ENCODE measurements around the gene PTTG1IP2.

The PTTG1IP2 gene

GRCh38 chr7:90465816-90466215 is 3.6 kb upstream of the PTTG1IP2 start:
- Histone ChIP-seq H3K36me3 (replicated peaks; ENCODE audit: low read depth, low read length) (no peaks in the 10 kb centered on the region), H3K4me3 (ENCODE audit: low read length) (no peak overlapping the region), H3K9ac (ENCODE audit: low read length) (no peak overlapping the region), H3K27ac (ENCODE audit: low read length) (no peak overlapping the region), H2AFZ (ENCODE audit: low read depth, low read length) (no peak overlapping the region), H3K27me3 (ENCODE audit: low read depth, low read length) (no peaks in the 10 kb centered on the region), H3K79me2 (ENCODE audit: low read length) (no peaks in the 10 kb centered on the region), H4K20me1 (ENCODE audit: insufficient read depth, low read length) (no peaks in the 10 kb centered on the region), H3K9me3 (ENCODE audit: insufficient read depth, low read length) (0 out of 2 replicates have a peak, but pooled peaks cover 4% of the 10 kb centered on the region), H3K4me1 (ENCODE audit: low read length) (0 out of 2 replicates have a peak, but pooled peaks cover 2% of the 10 kb centered on the region), H3K4me2 (ENCODE audit: low read length) (no peak overlapping the region)
- TF ChIP-seq CTCF (IDR thresholded peaks at IDR 0.05; ENCODE audit: low read depth, low read length) (no peak), EZH2phosphoT487 (IDR thresholded peaks at IDR 0.05; ENCODE audit: low read depth) (no peak)

DNA sequence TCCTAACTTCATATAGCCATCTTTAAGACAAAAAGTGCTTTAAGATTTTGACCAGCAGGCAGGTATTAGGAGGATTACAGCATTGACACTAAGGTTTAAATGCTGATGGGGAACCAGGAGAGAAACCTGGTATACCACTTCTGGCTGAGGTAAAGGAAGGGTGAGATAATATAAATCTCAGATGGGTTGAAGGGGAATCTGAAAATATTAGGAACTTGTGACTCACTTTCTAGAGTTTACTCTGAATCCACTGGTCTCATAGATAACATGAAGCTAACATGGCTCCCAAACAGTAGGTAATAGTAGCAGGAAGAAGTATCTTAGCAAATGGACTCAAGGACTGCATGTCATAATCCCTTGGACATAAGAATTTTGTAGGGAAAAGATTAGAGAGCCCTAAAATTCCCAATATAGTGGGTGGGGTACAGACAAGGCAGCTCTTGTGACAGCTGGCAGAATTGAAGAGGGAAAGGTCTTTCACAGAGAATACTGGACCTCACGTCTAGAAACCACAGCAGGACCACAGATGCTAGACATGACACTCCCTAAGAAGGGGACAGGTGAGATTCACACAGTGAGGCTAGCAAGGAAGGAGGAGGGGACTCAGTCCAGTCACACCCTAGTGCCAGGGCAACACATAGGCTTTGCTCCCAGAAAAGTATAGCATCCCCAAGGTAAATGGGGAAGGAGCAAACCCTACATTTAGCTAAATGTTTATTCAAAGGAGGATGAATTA is 3.5 kb downstream of the PTTG1IP2 start:
- TF ChIP-seq CTCF (IDR thresholded peaks at IDR 0.05; ENCODE audit: low read depth, low read length) (no peak), EZH2phosphoT487 (IDR thresholded peaks at IDR 0.05; ENCODE audit: low read depth) (no peak)
- Histone ChIP-seq H3K27ac (ENCODE audit: low read length) (no peak overlapping the region), H3K4me2 (ENCODE audit: low read length) (no peak overlapping the region), H3K36me3 (replicated peaks; ENCODE audit: low read depth, low read length) (no peaks in the 10 kb centered on the region), H4K20me1 (ENCODE audit: insufficient read depth, low read length) (no peaks in the 10 kb centered on the region), H3K9me3 (ENCODE audit: insufficient read depth, low read length) (no peaks in the 10 kb centered on the region), H3K79me2 (ENCODE audit: low read length) (no peaks in the 10 kb centered on the region), H2AFZ (ENCODE audit: low read depth, low read length) (no peak overlapping the region), H3K4me3 (ENCODE audit: low read length) (no peak overlapping the region), H3K27me3 (ENCODE audit: low read depth, low read length) (no peaks in the 10 kb centered on the region), H3K9ac (ENCODE audit: low read length) (no peak overlapping the region), H3K4me1 (ENCODE audit: low read length) (no peaks in the 10 kb centered on the region)

DNA sequence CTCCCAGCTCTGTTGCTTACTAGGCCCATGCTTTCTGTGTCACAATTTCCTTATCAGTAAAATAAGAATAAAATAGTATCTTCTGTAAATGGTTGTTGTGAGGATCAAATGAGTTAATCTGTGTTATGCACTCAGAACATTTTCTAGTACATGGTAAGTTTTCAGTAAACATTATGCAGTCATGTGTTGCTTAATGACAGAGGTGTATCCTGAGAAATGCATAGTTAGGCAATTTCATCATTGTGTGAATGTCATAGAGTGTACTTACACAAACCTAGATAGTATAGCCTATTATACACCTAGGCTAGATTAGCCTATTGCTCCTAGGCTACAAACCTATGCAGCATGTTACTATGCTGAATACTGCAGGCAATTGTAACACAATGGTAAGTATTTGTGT is 4.4 kb downstream of the PTTG1IP2 start:
- Histone ChIP-seq H3K4me1 (ENCODE audit: low read length) (no peaks in the 10 kb centered on the region), H3K9me3 (ENCODE audit: insufficient read depth, low read length) (no peaks in the 10 kb centered on the region), H3K36me3 (replicated peaks; ENCODE audit: low read depth, low read length) (no peaks in the 10 kb centered on the region), H3K4me3 (ENCODE audit: low read length) (no peak overlapping the region), H4K20me1 (ENCODE audit: insufficient read depth, low read length) (no peaks in the 10 kb centered on the region), H3K79me2 (ENCODE audit: low read length) (no peaks in the 10 kb centered on the region), H3K27ac (ENCODE audit: low read length) (no peak overlapping the region), H2AFZ (ENCODE audit: low read depth, low read length) (no peak overlapping the region), H3K9ac (ENCODE audit: low read length) (no peak overlapping the region), H3K4me2 (ENCODE audit: low read length) (no peak overlapping the region), H3K27me3 (ENCODE audit: low read depth, low read length) (no peaks in the 10 kb centered on the region)
- TF ChIP-seq EZH2phosphoT487 (IDR thresholded peaks at IDR 0.05; ENCODE audit: low read depth): no peak
- no peak for TF ChIP-seq CTCF (IDR thresholded peaks at IDR 0.05; ENCODE audit: low read depth, low read length)

GRCh38 chr7:90474284-90475210 is 5.1 kb downstream of the PTTG1IP2 start:
- no peak overlapping the region for H3K9ac ChIP-seq (ENCODE audit: low read length)
- H3K79me2 ChIP-seq (ENCODE audit: low read length): no peaks in the 10 kb centered on the region
- no peaks in the 10 kb centered on the region for H3K4me1 ChIP-seq (ENCODE audit: low read length)
- H3K4me2 ChIP-seq (ENCODE audit: low read length): no peak overlapping the region
- no peak for TF ChIP-seq EZH2phosphoT487 (IDR thresholded peaks at IDR 0.05; ENCODE audit: low read depth)
- no peak for TF ChIP-seq CTCF (IDR thresholded peaks at IDR 0.05; ENCODE audit: low read depth, low read length)
- H3K27me3 ChIP-seq (ENCODE audit: low read depth, low read length): no peaks in the 10 kb centered on the region
- H3K36me3 ChIP-seq (replicated peaks; ENCODE audit: low read depth, low read length): no peaks in the 10 kb centered on the region
- H2AFZ ChIP-seq (ENCODE audit: low read depth, low read length): no peak overlapping the region
- no peak overlapping the region for H3K27ac ChIP-seq (ENCODE audit: low read length)
- H3K4me3 ChIP-seq (ENCODE audit: low read length): no peak overlapping the region
- H3K9me3 ChIP-seq (ENCODE audit: insufficient read depth, low read length): no peaks in the 10 kb centered on the region
- no peaks in the 10 kb centered on the region for H4K20me1 ChIP-seq (ENCODE audit: insufficient read depth, low read length)
